ENCODE measurements around the gene PRRC2B.

- TF ChIP-seq CTCF (IDR thresholded peaks at IDR 0.05) (no peak), POLR2A (IDR thresholded peaks at IDR 0.05) (no peak)
Observed at GRCh38 chr9:131546336-131547084, 152.6 kb downstream of the PRRC2B start.

Measured in lower leg skin (tissue), 3 donors.